ENCODE data around the gene DNAH8.

DNA sequence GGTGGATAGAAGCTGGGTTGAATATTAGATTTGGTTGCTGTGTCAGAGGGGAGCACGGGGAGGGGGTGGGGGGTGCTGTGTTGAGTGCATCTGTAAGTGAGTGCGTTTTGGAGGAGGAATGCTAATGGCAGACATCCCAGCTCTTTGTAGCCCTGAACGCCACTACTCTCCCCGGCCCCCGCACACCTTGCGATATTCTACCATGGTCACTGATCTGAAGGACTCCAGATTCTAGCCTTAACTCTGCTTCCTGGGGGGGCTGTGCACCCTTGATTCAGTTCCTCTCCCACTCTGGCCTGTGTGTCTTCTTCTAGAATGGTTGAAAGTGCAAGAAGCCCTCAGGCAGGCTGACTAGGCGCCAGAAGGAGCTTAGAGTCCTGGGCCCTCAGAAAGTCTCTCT, 340.6 kb downstream of the DNAH8 start:
- no peak for TF ChIP-seq CTCF (conservative IDR thresholded peaks at IDR 0.05)
- no peak for TF ChIP-seq EZH2 (IDR thresholded peaks at IDR 0.05; ENCODE audit: low read depth)

Measured in PC-9 (cell line).